Measurements from ENCODE around the gene AZIN2.

AZIN2 gene

DNA sequence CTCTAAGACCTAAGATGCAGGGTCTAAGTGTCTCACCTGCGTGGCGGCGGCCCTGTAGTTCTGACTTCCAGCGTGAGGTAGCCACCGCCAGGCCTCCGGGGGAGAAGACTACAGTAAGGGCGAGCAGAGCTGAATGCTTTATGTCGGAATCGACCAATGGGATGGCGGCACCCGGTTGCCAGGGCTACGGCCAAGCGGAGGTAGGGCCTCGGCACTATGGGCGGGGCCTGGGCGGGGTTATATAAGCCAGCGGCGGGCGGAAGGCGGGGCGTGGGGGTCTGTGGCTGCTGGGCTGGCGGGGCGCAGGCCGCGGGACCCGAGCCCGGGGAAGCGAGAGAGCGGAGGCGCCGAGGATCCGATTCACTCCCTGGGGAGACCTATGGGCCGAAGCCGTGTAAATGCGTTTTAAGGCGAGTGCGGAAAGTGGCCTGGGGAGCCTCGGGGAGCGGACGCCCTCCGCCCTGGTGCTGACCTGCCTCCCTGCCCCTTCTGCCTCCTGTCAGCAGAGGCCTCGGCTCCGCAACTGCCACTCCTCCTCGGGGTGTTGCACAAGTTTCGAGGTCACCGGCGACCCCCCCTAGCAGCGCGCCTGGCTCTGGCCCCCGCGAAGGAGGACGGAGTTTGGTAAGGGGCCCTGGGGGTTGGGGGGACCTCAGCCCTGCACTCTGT, at the start of gene AZIN2:
TSS of gene AZIN2 (plus strand) at position 269 of the 669 bp plus-strand sequence. CDS start 1,097 bp downstream, outside the sequence.
- TF ChIP-seq, protein P1, sequence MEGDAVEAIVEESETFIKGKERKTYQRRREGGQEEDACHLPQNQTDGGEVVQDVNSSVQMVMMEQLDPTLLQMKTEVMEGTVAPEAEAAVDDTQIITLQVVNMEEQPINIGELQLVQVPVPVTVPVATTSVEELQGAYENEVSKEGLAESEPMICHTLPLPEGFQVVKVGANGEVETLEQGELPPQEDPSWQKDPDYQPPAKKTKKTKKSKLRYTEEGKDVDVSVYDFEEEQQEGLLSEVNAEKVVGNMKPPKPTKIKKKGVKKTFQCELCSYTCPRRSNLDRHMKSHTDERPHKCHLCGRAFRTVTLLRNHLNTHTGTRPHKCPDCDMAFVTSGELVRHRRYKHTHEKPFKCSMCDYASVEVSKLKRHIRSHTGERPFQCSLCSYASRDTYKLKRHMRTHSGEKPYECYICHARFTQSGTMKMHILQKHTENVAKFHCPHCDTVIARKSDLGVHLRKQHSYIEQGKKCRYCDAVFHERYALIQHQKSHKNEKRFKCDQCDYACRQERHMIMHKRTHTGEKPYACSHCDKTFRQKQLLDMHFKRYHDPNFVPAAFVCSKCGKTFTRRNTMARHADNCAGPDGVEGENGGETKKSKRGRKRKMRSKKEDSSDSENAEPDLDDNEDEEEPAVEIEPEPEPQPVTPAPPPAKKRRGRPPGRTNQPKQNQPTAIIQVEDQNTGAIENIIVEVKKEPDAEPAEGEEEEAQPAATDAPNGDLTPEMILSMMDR (IDR thresholded peaks at IDR 0.05): no peak

DNA sequence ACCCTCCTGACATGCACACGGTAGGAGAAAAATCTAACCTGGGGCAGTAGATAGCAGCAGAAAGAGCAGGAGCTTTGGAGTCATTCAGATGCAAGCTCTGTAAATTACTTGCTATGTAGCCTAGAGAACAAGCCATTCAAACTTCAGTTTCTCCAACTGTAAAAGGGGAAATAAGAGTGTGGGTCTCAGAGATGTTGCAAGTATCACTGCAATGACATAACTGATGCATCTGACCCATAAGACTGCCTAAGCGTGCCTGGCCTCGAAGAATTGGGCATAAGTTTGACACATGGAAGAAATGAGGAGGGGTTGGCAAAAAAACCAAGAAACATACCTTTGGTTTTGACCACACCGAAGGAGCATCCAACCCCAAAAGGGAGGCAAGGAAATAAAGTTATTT, 49.4 kb upstream of the AZIN2 start:
- TF ChIP-seq, protein P1 (IDR thresholded peaks at IDR 0.05): no peak

DNA sequence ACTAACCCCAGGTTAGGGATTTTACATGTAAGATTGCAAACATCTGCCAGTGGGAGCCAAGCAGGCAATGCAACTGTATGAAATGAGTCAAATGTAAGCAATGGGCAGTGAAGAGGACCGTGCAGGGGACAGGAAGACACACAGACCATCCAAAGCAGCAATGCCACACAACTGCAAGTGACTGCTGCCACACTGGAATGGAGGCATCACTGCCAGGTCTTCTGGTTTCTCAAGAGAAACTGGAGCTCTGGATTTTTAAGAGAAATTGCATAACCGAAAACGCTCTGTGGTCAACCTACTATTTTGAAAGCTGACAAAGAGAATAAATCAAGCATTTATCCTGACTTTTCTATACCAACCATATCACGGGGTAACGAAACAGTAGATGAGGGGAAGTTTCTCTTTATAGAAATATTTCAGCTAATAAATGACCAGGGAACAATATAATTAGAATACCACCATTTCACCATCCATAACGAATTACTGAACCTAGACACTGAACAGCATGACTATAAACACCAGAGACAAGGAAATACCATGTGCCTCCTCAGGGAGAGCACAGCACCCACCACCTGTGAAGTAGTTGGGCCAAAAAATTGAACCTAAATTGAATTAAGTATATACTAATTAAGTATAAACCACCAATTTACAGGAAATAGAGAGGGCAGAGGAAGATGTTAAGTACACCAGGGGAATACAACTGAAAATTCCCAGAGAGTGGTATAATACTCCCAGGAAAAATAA, 48.7 kb upstream of the AZIN2 start:
- TF ChIP-seq, protein P1 (IDR thresholded peaks at IDR 0.05): no peak

DNA sequence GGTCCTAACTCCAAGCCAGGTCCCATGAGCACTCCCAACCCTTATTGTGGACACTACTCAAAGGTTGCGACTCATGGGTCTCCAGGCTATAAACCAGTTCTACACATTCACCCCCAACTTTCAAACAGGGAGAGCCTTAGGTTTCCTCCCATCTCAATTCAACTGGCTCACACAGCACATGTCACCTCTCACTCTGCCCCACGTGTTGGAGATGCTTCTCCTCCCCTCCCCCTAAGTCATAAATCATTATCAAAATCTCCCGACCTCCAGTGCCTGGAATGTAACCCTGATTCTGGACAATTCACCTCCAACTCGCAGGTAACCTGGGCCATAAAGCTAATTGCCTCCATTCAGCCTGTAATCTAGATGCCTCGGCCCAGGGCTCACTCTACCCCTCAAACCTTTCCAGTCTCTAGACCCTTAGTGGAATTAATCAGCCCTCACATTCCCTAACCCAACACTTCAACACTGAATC, 44.9 kb upstream of the AZIN2 start:
- TF ChIP-seq, protein P1 (IDR thresholded peaks at IDR 0.05): no peak

DNA sequence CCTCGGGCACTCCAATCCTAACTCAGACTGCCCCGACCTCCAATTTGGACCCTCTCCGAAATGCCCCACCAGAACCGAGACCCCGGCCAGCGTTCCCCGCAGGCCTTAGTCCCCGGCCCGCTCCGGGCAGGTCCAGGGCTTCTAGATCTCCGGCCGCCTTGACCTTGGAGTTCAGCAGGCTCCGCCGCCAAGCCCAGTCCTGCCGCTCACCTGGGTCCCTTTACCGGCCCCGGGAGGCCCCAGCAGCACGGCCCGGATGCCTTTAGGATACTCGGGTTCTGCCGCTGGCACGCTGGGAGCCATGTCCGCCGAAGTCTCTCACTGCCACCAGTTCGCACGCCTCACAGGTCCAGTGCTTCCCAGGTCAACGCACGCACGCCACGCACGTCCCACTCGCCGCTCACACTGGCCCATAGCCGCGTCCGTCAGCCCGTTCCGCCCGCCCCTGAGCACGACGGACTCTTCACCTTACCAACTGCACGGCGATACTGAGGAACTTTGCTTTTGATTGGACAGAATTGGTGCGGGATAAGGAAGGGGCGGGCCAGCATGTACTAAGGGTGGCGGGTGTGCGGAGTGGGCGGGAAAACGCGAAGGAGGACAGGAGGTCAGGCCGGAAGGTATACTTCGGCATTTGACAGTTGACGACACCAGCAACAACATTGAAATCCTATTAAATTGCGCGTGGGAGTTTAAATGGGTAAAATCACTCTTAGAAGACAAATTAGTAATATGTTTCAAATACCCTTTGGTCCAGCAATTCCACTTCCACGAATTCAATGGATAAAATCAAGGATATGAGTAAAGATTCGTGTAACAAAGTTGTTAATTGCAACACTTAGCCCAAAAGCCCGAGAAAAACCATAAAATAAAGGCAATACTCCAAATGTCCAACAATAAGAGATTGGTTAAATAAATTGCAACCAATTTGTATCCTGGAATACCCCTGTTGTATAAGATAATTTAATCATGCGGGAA, 44.1 kb upstream of the AZIN2 start, which contains the start of gene AK2:
TSS of gene AK2 (minus strand) at position 358 of the 978 bp plus-strand sequence. CDS start at position 303, 55 bp downstream.
- TF ChIP-seq, protein P1 (IDR thresholded peaks at IDR 0.05): no peak

DNA sequence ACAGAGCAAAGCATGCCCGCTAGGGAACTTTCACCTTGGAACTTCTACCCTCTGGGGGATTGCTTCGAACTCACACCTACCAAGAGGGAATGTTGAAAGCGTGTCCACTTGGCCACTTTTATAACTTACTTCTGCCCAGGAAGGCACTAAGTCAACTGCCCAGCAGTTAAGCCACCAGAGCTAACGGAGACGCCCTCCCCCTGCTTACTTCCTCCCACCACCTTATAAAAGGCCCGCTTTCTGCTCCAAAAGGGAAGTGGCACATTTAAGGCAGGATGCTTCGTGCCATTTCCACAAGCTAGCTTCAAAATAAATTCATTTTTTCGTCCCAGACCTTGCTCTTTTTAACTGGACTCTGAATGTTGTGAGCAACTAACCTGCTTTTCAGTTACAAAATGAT, 41.1 kb upstream of the AZIN2 start:
- TF ChIP-seq, protein P1 (IDR thresholded peaks at IDR 0.05): no peak

DNA sequence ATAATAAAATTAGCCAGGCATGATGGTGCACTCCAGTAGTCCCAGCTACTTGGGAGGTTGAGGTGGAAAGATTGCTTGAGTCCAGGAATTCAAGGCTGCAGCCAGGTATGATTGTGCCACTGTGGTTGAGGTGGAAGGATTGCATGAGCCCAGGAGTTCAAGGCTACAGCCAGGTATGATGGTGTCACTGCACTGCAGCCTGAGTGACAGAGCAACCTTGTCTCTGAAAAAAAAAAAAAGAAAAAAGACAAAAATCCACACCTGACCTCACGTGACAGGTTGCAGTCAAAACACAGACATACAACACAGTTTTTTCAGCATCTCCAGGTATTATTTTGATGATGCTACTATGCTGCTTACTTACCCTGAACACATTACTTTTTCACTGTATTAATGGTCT, 39.9 kb upstream of the AZIN2 start:
- TF ChIP-seq, protein P1 (IDR thresholded peaks at IDR 0.05): no peak

Measured in LNCAP (cell line).